Fibroblast of lung (primary cell): ENCODE measurements around the gene UNC119B.

ENCODE experiments used
- CTCF ChIP-seq, 2 donors: IDR thresholded peaks in 1 of 2; conservative IDR thresholded peaks in 1 of 2; 1 replicate in 1 of 2; 2 replicates in 1 of 2; pipeline ENCODE4 v1.5.1; 2011 to 2012; ENCODE audit warnings: low read length in 2 of 2, control low read depth in 1 of 2, inconsistent platforms in 1 of 2, low read depth in 1 of 2, mild to moderate bottlenecking in 1 of 2
- EZH2 ChIP-seq: IDR thresholded peaks from 2 replicates; pipeline ENCODE4 v1.5.1; 2012; ENCODE audit warnings: low read length, control low read depth, mild to moderate bottlenecking; ENCODE audit errors: missing control alignments

GRCh38 chr12:120764816-120765215, 54.6 kb downstream of the UNC119B start:
- TF ChIP-seq CTCF (conservative IDR thresholded peaks at IDR 0.05 in 1 of 2, IDR thresholded peaks at IDR 0.05 in 1 of 2; ENCODE audit: low read depth in 1 of 2, low read length in 2 of 2) (no peak), EZH2 (no peak)
